ENCODE data around the gene WIPF1.

WIPF1 gene

DNA sequence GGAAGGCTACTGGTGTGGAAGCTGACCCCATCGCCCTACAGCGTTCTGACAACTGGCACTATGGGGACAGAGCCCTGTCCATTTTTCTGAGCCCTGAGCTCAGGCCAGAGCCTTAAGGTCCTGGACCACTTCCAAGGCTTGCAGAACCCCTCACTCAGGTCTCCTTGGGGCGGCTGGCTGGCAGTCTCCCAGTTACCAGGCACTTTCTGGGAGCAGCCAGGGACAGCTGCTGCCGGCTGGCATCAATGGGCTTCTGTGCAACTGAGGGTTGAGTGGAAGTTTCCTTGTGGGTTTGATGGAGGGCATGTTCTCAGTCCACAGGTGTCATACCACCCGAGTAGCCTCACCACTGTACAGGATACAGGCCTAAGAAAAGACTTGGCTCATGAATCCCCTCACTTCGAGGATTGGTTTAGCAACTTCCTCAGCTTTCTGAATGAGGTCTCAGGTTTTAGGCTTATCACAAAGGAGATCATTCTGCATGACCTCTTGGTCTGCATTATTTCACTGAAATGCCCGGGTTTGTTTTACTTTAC is 27.4 kb upstream of the WIPF1 start:
- TF ChIP-seq, protein P1, sequence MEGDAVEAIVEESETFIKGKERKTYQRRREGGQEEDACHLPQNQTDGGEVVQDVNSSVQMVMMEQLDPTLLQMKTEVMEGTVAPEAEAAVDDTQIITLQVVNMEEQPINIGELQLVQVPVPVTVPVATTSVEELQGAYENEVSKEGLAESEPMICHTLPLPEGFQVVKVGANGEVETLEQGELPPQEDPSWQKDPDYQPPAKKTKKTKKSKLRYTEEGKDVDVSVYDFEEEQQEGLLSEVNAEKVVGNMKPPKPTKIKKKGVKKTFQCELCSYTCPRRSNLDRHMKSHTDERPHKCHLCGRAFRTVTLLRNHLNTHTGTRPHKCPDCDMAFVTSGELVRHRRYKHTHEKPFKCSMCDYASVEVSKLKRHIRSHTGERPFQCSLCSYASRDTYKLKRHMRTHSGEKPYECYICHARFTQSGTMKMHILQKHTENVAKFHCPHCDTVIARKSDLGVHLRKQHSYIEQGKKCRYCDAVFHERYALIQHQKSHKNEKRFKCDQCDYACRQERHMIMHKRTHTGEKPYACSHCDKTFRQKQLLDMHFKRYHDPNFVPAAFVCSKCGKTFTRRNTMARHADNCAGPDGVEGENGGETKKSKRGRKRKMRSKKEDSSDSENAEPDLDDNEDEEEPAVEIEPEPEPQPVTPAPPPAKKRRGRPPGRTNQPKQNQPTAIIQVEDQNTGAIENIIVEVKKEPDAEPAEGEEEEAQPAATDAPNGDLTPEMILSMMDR (IDR thresholded peaks at IDR 0.05; ENCODE audit: low read length), result no peak
- no peak for TF ChIP-seq EZH2 (optimal IDR thresholded peaks at IDR 0.05; ENCODE audit: low read depth, low read length)
- TF ChIP-seq EZH2phosphoT487 (IDR thresholded peaks at IDR 0.05; ENCODE audit: low read length), result no peak
- H2AFZ ChIP-seq (ENCODE audit: low read length), result no peak overlapping the region
- H4K20me1 ChIP-seq (ENCODE audit: insufficient read depth, low read length), result no peaks in the 10 kb centered on the region
- no peaks in the 10 kb centered on the region for H3K4me1 ChIP-seq (ENCODE audit: low read length)
- H3F3A ChIP-seq (ENCODE audit: insufficient read depth, low read length), result no peaks in the 10 kb centered on the region
- peaks cover 86% of the 10 kb centered on the region for H3K79me2 ChIP-seq (ENCODE audit: low read length)
- H3K9ac ChIP-seq (ENCODE audit: low read length), result no peak overlapping the region
- no peak overlapping the region for H3K27ac ChIP-seq (ENCODE audit: low read length)
- no peaks in the 10 kb centered on the region for H3K9me3 ChIP-seq (replicated peaks; ENCODE audit: insufficient read depth, low read length)
- peaks cover 5% of the 10 kb centered on the region for H3K36me3 ChIP-seq (replicated peaks; ENCODE audit: insufficient read depth, low read length)
- no peak overlapping the region for H3K4me2 ChIP-seq (ENCODE audit: low read depth, low read length)
- H3K4me3 ChIP-seq (ENCODE audit: low read length), result no peak overlapping the region
- H3K27me3 ChIP-seq (replicated peaks; ENCODE audit: insufficient read depth, low read length), result no peaks in the 10 kb centered on the region
- H3K9me2 ChIP-seq (replicated peaks; ENCODE audit: insufficient read depth, low read length), result no peaks in the 10 kb centered on the region
- no peak for DNase-seq

DNA sequence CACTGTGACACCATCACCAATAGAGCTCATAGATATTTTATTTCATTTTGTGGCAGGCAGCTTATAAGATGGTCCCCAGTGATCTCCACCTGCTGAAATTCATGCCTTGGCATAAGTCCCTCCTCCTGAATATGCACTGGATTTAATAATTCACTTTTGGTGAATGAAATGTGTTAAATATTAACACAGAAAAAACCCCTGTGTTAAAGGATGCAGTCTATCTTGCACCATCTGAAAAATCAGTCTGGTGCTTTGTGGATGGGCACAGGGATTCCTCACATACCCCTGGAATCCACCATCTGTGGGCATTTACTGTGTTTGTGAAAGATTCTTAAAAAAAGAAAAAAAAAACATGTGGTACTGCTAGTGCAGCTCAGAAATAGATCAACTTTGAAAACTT is 26.1 kb upstream of the WIPF1 start:
- no peak for DNase-seq
- H3F3A ChIP-seq (ENCODE audit: insufficient read depth, low read length), result no peaks in the 10 kb centered on the region
- no peak overlapping the region for H3K27ac ChIP-seq (ENCODE audit: low read length)
- no peaks in the 10 kb centered on the region for H4K20me1 ChIP-seq (ENCODE audit: insufficient read depth, low read length)
- peaks cover 86% of the 10 kb centered on the region for H3K79me2 ChIP-seq (ENCODE audit: low read length)
- no peak overlapping the region for H3K9ac ChIP-seq (ENCODE audit: low read length)
- no peak overlapping the region for H2AFZ ChIP-seq (ENCODE audit: low read length)
- H3K4me1 ChIP-seq (ENCODE audit: low read length), result no peaks in the 10 kb centered on the region
- H3K4me2 ChIP-seq (ENCODE audit: low read depth, low read length), result no peak overlapping the region
- H3K4me3 ChIP-seq (ENCODE audit: low read length), result no peak overlapping the region
- H3K27me3 ChIP-seq (replicated peaks; ENCODE audit: insufficient read depth, low read length), result no peaks in the 10 kb centered on the region
- H3K36me3 ChIP-seq (replicated peaks; ENCODE audit: insufficient read depth, low read length), result no peaks in the 10 kb centered on the region
- no peaks in the 10 kb centered on the region for H3K9me3 ChIP-seq (replicated peaks; ENCODE audit: insufficient read depth, low read length)
- TF ChIP-seq EZH2phosphoT487 (IDR thresholded peaks at IDR 0.05; ENCODE audit: low read length), result no peak
- H3K9me2 ChIP-seq (replicated peaks; ENCODE audit: insufficient read depth, low read length), result no peaks in the 10 kb centered on the region

GRCh38 chr2:174623106-174623637 is 25.6 kb upstream of the WIPF1 start:
- H3K4me3 ChIP-seq (ENCODE audit: low read length), result no peak overlapping the region
- no peak for DNase-seq
- H3K79me2 ChIP-seq (ENCODE audit: low read length), result peaks cover 85% of the 10 kb centered on the region
- H2AFZ ChIP-seq (ENCODE audit: low read length), result no peak overlapping the region
- H3K4me1 ChIP-seq (ENCODE audit: low read length), result peaks cover 4% of the 10 kb centered on the region
- H3K9me3 ChIP-seq (replicated peaks; ENCODE audit: insufficient read depth, low read length), result no peaks in the 10 kb centered on the region
- no peak overlapping the region for H3K4me2 ChIP-seq (ENCODE audit: low read depth, low read length)
- no peak overlapping the region for H3K27ac ChIP-seq (ENCODE audit: low read length)
- H3K27me3 ChIP-seq (replicated peaks; ENCODE audit: insufficient read depth, low read length), result no peaks in the 10 kb centered on the region
- no peaks in the 10 kb centered on the region for H4K20me1 ChIP-seq (ENCODE audit: insufficient read depth, low read length)
- TF ChIP-seq, protein P1 (IDR thresholded peaks at IDR 0.05; ENCODE audit: low read length), result no peak
- TF ChIP-seq EZH2 (optimal IDR thresholded peaks at IDR 0.05; ENCODE audit: low read depth, low read length) (no peak), EZH2phosphoT487 (IDR thresholded peaks at IDR 0.05; ENCODE audit: low read length) (no peak)
- no peaks in the 10 kb centered on the region for H3K9me2 ChIP-seq (replicated peaks; ENCODE audit: insufficient read depth, low read length)
- no peak overlapping the region for H3K9ac ChIP-seq (ENCODE audit: low read length)
- H3K36me3 ChIP-seq (replicated peaks; ENCODE audit: insufficient read depth, low read length), result no peaks in the 10 kb centered on the region
- H3F3A ChIP-seq (ENCODE audit: insufficient read depth, low read length), result no peaks in the 10 kb centered on the region

GRCh38 chr2:174621323-174621722 is 23.7 kb upstream of the WIPF1 start:
- Histone ChIP-seq H3K27me3 (replicated peaks; ENCODE audit: insufficient read depth, low read length) (no peaks in the 10 kb centered on the region), H3K4me1 (ENCODE audit: low read length) (peaks cover 22% of the 10 kb centered on the region), H3K9me2 (replicated peaks; ENCODE audit: insufficient read depth, low read length) (no peaks in the 10 kb centered on the region), H4K20me1 (ENCODE audit: insufficient read depth, low read length) (no peaks in the 10 kb centered on the region), H3K9me3 (replicated peaks; ENCODE audit: insufficient read depth, low read length) (no peaks in the 10 kb centered on the region), H3K4me2 (ENCODE audit: low read depth, low read length) (no peak overlapping the region), H3F3A (ENCODE audit: insufficient read depth, low read length) (no peaks in the 10 kb centered on the region), H3K4me3 (ENCODE audit: low read length) (no peak overlapping the region), H2AFZ (ENCODE audit: low read length) (no peak overlapping the region), H3K27ac (ENCODE audit: low read length) (no peak overlapping the region), H3K9ac (ENCODE audit: low read length) (no peak overlapping the region), H3K36me3 (replicated peaks; ENCODE audit: insufficient read depth, low read length) (no peaks in the 10 kb centered on the region), H3K79me2 (ENCODE audit: low read length) (peaks cover 84% of the 10 kb centered on the region)
- no peak for DNase-seq
- TF ChIP-seq EZH2phosphoT487 (IDR thresholded peaks at IDR 0.05; ENCODE audit: low read length), result no peak
- TF ChIP-seq EZH2 (optimal IDR thresholded peaks at IDR 0.05; ENCODE audit: low read depth, low read length), result no peak
- TF ChIP-seq, protein P1 (IDR thresholded peaks at IDR 0.05; ENCODE audit: low read length), result no peak

Measured in MM.1S (cell line).